ENCODE data around the gene GLIS1. TPM values are rescaled to one million over a fixed set of nuclear protein-coding genes. Genes with fewer than 3 reads are reported as not detected.

GLIS1 gene
- total RNA-seq, 1 donor from 2014 or later, result 1.6 TPM

DNA sequence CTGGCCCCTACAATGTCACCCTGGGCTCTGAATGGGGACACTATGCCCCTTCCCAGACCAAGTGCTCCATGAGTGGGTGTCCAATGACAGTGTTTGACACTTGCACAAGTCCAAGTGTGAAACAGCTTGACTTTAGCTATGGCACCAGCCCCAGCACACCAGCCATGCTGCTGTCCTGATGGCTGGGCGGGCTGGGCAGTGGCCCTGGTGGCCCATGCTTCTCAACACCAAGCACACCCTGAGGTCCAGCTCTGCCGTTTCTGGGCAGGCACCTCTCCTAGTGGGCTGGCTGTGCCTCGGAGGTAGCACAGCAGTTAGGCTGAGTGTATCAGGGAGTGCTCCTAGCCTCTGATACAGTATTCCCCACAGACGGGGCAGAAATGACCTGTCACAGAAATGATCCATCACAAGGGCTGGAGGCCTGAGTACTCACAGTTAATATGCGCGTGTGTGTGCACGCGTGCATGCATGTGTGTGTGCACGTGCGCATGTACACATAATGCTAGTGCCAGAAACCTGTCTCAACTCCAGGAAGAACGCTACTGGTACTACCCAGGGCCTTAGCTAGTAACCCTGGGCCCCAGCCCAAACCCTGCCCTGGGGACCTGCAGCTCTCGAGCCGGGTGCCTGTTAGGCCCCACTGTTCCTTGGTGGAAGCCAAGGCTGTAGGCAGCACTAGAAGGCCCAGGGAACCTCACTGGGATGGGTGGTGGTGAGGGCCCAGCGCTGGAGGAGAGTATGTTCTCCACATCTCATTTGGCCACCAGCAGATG lies 145.8 kb downstream of the GLIS1 start:
- no peak for DNase-seq (ENCODE audit: low spot score in 2 of 2, unreplicated experiment in 2 of 2)
- no peak overlapping the region for H3K27ac Mint-ChIP-seq
- TF ChIP-seq, protein P1, sequence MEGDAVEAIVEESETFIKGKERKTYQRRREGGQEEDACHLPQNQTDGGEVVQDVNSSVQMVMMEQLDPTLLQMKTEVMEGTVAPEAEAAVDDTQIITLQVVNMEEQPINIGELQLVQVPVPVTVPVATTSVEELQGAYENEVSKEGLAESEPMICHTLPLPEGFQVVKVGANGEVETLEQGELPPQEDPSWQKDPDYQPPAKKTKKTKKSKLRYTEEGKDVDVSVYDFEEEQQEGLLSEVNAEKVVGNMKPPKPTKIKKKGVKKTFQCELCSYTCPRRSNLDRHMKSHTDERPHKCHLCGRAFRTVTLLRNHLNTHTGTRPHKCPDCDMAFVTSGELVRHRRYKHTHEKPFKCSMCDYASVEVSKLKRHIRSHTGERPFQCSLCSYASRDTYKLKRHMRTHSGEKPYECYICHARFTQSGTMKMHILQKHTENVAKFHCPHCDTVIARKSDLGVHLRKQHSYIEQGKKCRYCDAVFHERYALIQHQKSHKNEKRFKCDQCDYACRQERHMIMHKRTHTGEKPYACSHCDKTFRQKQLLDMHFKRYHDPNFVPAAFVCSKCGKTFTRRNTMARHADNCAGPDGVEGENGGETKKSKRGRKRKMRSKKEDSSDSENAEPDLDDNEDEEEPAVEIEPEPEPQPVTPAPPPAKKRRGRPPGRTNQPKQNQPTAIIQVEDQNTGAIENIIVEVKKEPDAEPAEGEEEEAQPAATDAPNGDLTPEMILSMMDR (IDR thresholded peaks at IDR 0.05; ENCODE audit: unreplicated experiment), result no peak

GRCh38 chr1:53592521-53592982 lies 146.4 kb downstream of the GLIS1 start:
- H3K36me3 Mint-ChIP-seq, result no peaks in the 10 kb centered on the region
- DNase-seq (ENCODE audit: low spot score in 2 of 2, unreplicated experiment in 2 of 2), result no peak
- H3K9me3 Mint-ChIP-seq, result no peaks in the 10 kb centered on the region
- peaks cover 15% of the 10 kb centered on the region for H3K27me3 Mint-ChIP-seq (ENCODE audit: low read depth)
- TF ChIP-seq, protein P1 (IDR thresholded peaks at IDR 0.05; ENCODE audit: unreplicated experiment), result no peak
- H3K27ac Mint-ChIP-seq, result peak overlapping the region; percentile 1
- H3K4me1 Mint-ChIP-seq, result peaks cover 23% of the 10 kb centered on the region
- peak overlapping the region; percentile 2 for H3K4me3 Mint-ChIP-seq

More for the DNA sequence above, 145.8 kb downstream of the GLIS1 start:
- Mint-ChIP-seq H3K4me1 (peaks cover 23% of the 10 kb centered on the region), H3K36me3 (no peaks in the 10 kb centered on the region), H3K4me3 (peak overlapping the region; percentile 2), H3K27me3 (ENCODE audit: low read depth) (peaks cover 10% of the 10 kb centered on the region), H3K9me3 (no peaks in the 10 kb centered on the region)

GRCh38 chr1:53591924-53592323 lies 147.0 kb downstream of the GLIS1 start:
- H3K27ac Mint-ChIP-seq, result no peak overlapping the region
- H3K9me3 Mint-ChIP-seq, result no peaks in the 10 kb centered on the region

GRCh38 chr1:53590531-53591515 lies 148.1 kb downstream of the GLIS1 start:
- DNase-seq (ENCODE audit: low spot score in 2 of 2, unreplicated experiment in 2 of 2), result no peak
- peaks cover 25% of the 10 kb centered on the region for H3K27me3 Mint-ChIP-seq (ENCODE audit: low read depth)
- no peak overlapping the region for H3K4me3 Mint-ChIP-seq
- H3K4me1 Mint-ChIP-seq, result peaks cover 31% of the 10 kb centered on the region
- TF ChIP-seq, protein P1 (IDR thresholded peaks at IDR 0.05; ENCODE audit: unreplicated experiment), result no peak
- H3K9me3 Mint-ChIP-seq, result no peaks in the 10 kb centered on the region
- no peaks in the 10 kb centered on the region for H3K36me3 Mint-ChIP-seq
- H3K27ac Mint-ChIP-seq, result peak overlapping the region; percentile 80

More at GRCh38 chr1:53591924-53592323, 147.0 kb downstream of the GLIS1 start:
- DNase-seq (ENCODE audit: low spot score in 2 of 2, unreplicated experiment in 2 of 2), result no peak
- Mint-ChIP-seq H3K4me1 (peaks cover 25% of the 10 kb centered on the region), H3K36me3 (no peaks in the 10 kb centered on the region), H3K4me3 (no peak overlapping the region), H3K27me3 (ENCODE audit: low read depth) (peaks cover 18% of the 10 kb centered on the region)
- TF ChIP-seq, protein P1 (IDR thresholded peaks at IDR 0.05; ENCODE audit: unreplicated experiment), result no peak

GRCh38 chr1:53590104-53590503 lies 148.9 kb downstream of the GLIS1 start:
- Mint-ChIP-seq H3K36me3 (no peaks in the 10 kb centered on the region), H3K4me3 (no peak overlapping the region), H3K27me3 (ENCODE audit: low read depth) (peaks cover 25% of the 10 kb centered on the region), H3K4me1 (peaks cover 35% of the 10 kb centered on the region), H3K9me3 (no peaks in the 10 kb centered on the region), H3K27ac (peak overlapping the region; percentile 80)
- TF ChIP-seq, protein P1 (IDR thresholded peaks at IDR 0.05; ENCODE audit: unreplicated experiment), result no peak
- DNase-seq (ENCODE audit: low spot score in 2 of 2, unreplicated experiment in 2 of 2), result no peak

Measured in mesothelial cell of epicardium (in vitro differentiated cells).